Activated T-cell treated with anti-CD3 and anti-CD28 coated beads, Interleukin-2, amount 50 U/mL, for 4 hours (primary cell): ENCODE results near the gene RAMACL. TPM values are rescaled to one million over a fixed set of nuclear protein-coding genes. Genes with fewer than 3 reads are reported as not detected.

Source experiments
- ATAC-seq, 2 donors: fragments of 200-7000 bp; cut with Tn5 transposase; one replicate each; pipeline ENCODE4 v1.10.0; 2021
- DNase-seq: peaks from one replicate; pipeline ENCODE4 v3.0.0-alpha.2; 2020
- H3K27me3 Mint-ChIP-seq: one replicate; pipeline ENCODE4 v1.8.0; 2021; ENCODE audit warnings: low read depth, mixed read lengths
- H3K36me3 Mint-ChIP-seq: one replicate; pipeline ENCODE4 v1.8.0; 2022; ENCODE audit warnings: mixed read lengths; ENCODE audit not compliant: insufficient read depth
- H3K4me1 Mint-ChIP-seq: one replicate; pipeline ENCODE4 v1.8.0; 2021; ENCODE audit warnings: low read depth, mixed read lengths
- H3K4me3 Mint-ChIP-seq: one replicate; pipeline ENCODE4 v1.8.0; 2021; ENCODE audit warnings: mild to moderate bottlenecking, moderate library complexity, mixed read lengths
- H3K9me3 Mint-ChIP-seq: one replicate; pipeline ENCODE4 v1.8.0; 2021; ENCODE audit warnings: mixed read lengths
- total RNA-seq, 3 donors: library from RNA; stranded (reverse); gene quantifications; one replicate each; pipeline ENCODE4 v1.2.1, GENCODE V29; 2021

Gene RAMACL
- total RNA-seq, 3 donors from 2014 or later: 0.15 to 4.6 TPM; not detected in 1

DNA sequence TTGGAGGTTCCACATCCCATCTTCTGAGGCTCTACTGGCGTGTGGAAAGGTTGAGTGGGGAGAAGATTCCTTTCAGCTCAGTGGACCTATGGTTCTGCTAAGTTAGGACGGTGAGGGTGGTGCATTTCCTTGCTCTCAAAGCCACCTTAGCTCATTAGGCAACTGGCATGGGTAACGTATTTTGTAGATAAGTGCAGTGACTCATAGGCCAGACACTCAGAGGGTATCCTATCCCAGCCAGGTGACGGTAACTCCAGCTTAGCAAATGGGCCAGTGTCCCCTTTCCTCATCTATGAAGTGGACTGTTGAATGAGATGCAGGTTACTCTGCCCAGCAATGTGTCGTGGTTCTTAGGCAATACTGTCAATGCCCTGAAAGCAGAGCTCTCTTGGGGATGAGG lies 36.8 kb upstream of the RAMACL start:
- peaks cover 10% of the 10 kb centered on the region for H3K4me1 Mint-ChIP-seq
- peaks cover 4% of the 10 kb centered on the region for H3K36me3 Mint-ChIP-seq
- no peak overlapping the region for H3K4me3 Mint-ChIP-seq
- no peak for ATAC-seq
- H3K27me3 Mint-ChIP-seq: peaks cover 22% of the 10 kb centered on the region
- no peaks in the 10 kb centered on the region for H3K9me3 Mint-ChIP-seq
- DNase-seq: no peak

DNA sequence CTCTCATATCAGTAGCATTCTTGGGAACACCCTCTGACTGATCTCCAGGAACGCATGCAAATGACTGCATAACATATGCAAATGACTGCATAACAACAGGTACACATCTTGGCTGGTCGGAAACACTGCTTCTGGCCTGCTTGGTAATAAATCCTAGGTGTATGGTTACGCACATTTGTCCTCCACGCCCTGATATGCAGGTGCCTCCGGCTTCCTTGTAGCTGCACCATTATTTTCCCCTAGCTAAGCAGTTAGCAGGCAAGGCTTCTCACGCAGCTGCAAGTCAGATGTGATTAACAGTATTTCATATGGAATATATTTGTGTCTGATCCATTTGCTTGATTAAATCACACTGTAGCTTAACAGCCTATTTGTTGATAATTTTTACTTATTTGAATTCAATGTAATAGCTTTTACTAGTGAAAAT lies 34.6 kb upstream of the RAMACL start:
- peaks cover 6% of the 10 kb centered on the region for H3K4me1 Mint-ChIP-seq
- no peak for ATAC-seq

DNA sequence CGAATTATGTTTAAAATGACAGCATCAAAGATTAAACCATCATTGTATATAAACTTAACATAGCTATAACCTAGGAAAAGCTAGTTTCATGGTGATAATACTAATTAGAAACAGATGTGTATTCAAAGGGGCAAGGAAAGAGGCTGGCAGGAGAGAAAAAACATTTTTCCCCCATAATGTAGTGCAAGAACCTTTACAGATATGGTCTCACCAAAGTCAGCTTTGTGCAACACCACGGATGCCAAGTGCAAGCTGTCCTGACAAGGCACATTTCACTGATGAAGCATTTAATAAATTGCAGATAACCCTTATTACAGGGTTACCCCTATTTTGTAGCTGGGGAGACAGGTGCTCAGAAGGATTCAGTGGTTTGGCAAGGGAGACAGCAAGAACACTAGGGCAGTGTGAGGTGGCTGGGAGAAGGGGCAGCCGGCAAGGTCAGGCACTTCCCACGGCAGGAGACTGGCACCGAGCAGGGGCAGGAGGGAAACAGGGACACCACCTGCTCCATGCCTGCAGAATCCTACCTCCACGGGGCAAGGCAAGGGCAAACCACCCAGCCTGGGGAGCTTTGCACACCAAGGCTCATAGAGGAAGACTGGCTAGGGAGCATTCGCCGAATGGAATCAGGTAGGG lies 34.1 kb upstream of the RAMACL start:
- peaks cover 17% of the 10 kb centered on the region for H3K27me3 Mint-ChIP-seq
- H3K4me3 Mint-ChIP-seq: no peak overlapping the region
- ATAC-seq: no peak

More for the DNA sequence above, 34.6 kb upstream of the RAMACL start:
- peaks cover 7% of the 10 kb centered on the region for H3K36me3 Mint-ChIP-seq
- H3K4me3 Mint-ChIP-seq: no peak overlapping the region
- DNase-seq: no peak
- H3K27me3 Mint-ChIP-seq: peaks cover 21% of the 10 kb centered on the region
- no peaks in the 10 kb centered on the region for H3K9me3 Mint-ChIP-seq

DNA sequence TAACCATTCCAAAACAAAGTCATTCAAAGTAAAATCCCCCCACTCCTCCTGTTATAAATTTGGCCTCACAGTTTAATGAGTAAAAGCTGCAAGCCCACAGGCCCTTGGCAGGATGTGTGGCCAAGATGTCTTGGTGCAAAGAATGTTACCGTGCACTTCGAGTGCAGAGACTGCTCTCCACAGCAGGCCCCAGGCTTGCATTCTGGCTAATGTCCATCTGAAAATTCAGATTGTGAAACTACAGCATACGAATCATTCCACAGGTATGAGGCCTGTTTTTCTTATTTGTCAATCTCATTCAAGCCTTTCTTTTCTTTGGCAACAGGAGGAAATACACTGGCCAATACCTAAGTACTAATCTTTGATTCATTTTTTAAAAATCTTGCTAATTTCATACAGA lies 33.4 kb upstream of the RAMACL start:
- H3K4me3 Mint-ChIP-seq: no peak overlapping the region
- ATAC-seq (no peak), DNase-seq (no peak)
- peaks cover 13% of the 10 kb centered on the region for H3K27me3 Mint-ChIP-seq
- no peaks in the 10 kb centered on the region for H3K9me3 Mint-ChIP-seq
- peaks cover 7% of the 10 kb centered on the region for H3K36me3 Mint-ChIP-seq
- H3K4me1 Mint-ChIP-seq: no peaks in the 10 kb centered on the region

More for the DNA sequence above, 34.1 kb upstream of the RAMACL start:
- Mint-ChIP-seq H3K4me1 (peaks cover 1% of the 10 kb centered on the region), H3K36me3 (peaks cover 7% of the 10 kb centered on the region), H3K9me3 (no peaks in the 10 kb centered on the region)
- no peak for DNase-seq

DNA sequence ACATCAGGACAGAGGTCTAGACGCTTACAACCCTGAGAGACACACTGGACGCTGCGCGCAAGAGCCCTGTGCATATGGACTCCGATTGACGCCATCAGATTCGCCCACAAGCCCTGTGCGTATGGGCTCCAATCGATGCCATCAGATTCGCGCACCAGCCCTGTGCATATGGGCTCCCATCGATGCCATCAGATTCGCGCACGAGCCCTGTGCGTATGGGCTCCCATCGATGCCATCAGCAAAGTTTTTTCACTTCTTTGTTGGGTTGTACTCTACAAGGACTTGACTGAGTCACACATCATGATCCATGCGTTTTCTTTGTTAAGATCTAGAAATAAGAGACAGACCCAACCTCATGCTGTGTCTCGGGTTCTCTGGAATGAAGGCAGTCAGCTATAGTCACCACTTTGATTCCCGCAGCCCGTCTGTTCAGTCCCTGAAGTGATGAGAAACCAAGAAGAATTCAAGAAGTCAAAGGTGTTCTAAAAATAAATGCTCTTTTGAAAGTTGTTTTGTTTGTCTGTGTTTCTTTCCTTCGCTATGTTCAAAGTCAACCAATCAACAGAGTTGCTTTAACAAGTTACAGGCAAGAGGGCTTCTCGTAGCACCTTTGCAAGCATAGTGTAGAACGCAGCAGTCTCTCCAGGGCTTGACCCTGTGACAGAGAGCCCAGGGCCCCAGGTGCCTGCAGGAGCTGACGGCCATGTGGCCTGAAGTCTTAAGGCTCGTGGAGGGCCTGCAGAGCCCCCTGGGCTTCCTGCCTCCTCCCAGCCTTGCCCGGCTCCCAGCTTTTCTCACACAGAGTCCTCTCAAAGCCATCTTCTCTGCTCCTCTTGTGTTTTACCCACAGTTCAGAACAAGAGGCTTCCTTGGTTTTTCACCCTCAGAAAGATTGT lies 32.6 kb upstream of the RAMACL start:
- H3K9me3 Mint-ChIP-seq: no peaks in the 10 kb centered on the region

GRCh38 chr6:166618251-166618650 lies 31.8 kb upstream of the RAMACL start:
- peaks cover 8% of the 10 kb centered on the region for H3K27me3 Mint-ChIP-seq
- no peaks in the 10 kb centered on the region for H3K4me1 Mint-ChIP-seq
- no peaks in the 10 kb centered on the region for H3K9me3 Mint-ChIP-seq

More for the DNA sequence above, 32.6 kb upstream of the RAMACL start:
- Mint-ChIP-seq H3K4me1 (no peaks in the 10 kb centered on the region), H3K4me3 (no peak overlapping the region), H3K36me3 (peaks cover 7% of the 10 kb centered on the region), H3K27me3 (peaks cover 10% of the 10 kb centered on the region)
- no peak for ATAC-seq
- no peak for DNase-seq

DNA sequence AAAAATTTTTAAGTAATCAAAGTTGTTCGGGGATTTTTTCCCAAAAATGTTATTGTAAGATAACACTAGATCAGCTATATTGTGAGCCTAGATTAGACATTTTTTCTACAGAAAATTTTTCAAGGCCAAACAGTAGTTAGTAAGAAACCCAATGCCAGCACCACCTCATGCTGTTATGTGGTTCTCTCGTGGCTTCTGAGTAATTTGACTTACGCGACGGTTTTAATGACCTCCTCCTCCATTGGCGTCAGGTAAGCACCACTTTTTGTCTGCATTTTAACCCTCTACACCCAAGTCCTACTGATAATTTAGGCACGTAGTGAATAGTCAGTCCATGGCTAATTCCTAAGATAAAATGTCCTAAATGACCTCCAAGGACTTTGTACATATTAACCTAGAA lies 30.9 kb upstream of the RAMACL start:
- H3K4me1 Mint-ChIP-seq: no peaks in the 10 kb centered on the region
- DNase-seq: no peak
- no peak overlapping the region for H3K4me3 Mint-ChIP-seq
- no peak for ATAC-seq
- H3K36me3 Mint-ChIP-seq: peaks cover 7% of the 10 kb centered on the region
- no peaks in the 10 kb centered on the region for H3K9me3 Mint-ChIP-seq
- H3K27me3 Mint-ChIP-seq: peaks cover 3% of the 10 kb centered on the region

More at GRCh38 chr6:166618251-166618650, 31.8 kb upstream of the RAMACL start:
- H3K4me3 Mint-ChIP-seq: no peak overlapping the region
- DNase-seq (no peak), ATAC-seq (no peak)
- peaks cover 7% of the 10 kb centered on the region for H3K36me3 Mint-ChIP-seq

DNA sequence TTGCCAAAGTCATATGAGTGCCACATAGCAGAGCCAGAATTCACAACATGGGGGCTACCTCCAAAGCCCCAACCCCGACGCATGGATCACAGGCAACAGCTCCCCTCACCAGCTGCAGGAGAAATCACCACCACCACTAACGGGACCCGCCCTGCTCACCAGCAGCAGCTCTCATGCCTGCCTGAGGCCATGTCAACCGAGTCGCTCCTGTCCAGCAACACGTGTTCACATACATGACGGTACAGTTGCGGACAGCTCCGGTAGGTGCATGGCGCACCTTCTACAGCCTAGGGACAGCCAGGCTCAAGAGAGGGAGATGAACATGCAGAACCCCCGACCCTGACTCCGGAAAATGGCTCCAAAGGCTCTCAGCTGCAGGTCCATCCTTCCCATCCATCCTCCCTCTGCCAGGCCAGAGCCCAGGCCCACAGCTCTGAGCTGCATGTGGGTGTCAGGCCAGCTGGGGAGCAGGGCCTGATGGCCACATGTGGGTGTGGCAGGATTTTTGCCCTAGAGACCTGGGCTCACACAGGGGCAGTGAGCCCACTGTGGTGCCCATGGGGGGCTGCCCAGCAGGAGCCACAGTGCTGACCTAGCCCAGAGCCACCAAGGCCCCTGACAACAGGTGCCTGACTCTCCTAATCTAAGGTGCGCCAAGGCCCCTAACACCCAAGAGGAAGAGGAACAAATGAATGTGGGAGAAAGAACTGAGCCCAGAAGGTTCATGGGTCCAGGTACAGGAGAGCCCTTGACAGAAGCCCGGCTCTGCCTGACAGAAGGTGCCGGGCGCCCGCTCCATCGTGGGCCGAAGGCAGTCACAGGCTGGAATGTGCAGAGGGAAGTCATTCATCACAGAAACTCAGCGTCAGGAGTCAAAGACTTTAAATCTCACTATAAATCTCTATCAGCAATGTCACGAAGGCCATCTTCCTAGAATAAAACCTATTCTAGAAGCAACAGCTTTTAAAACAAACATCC lies 30.1 kb upstream of the RAMACL start:
- Mint-ChIP-seq H3K4me1 (no peaks in the 10 kb centered on the region), H3K36me3 (peaks cover 7% of the 10 kb centered on the region), H3K4me3 (no peak overlapping the region), H3K27me3 (no peaks in the 10 kb centered on the region), H3K9me3 (no peaks in the 10 kb centered on the region)
- ATAC-seq (no peak), DNase-seq (no peak)

- H3K36me3 Mint-ChIP-seq: peaks cover 7% of the 10 kb centered on the region
- ATAC-seq: no peak
These were observed 28.7 kb upstream of the RAMACL start for GRCh38 chr6:166615059-166615770.

GRCh38 chr6:166614589-166614988 lies 28.1 kb upstream of the RAMACL start:
- Mint-ChIP-seq H3K4me3 (no peak overlapping the region), H3K4me1 (no peaks in the 10 kb centered on the region), H3K36me3 (peaks cover 7% of the 10 kb centered on the region), H3K9me3 (no peaks in the 10 kb centered on the region), H3K27me3 (no peaks in the 10 kb centered on the region)
- no peak for DNase-seq
- no peak for ATAC-seq

More at GRCh38 chr6:166615059-166615770, 28.7 kb upstream of the RAMACL start:
- DNase-seq: no peak
- H3K4me3 Mint-ChIP-seq: no peak overlapping the region
- no peaks in the 10 kb centered on the region for H3K4me1 Mint-ChIP-seq
- no peaks in the 10 kb centered on the region for H3K9me3 Mint-ChIP-seq
- no peaks in the 10 kb centered on the region for H3K27me3 Mint-ChIP-seq

GRCh38 chr6:166614171-166614583 lies 27.7 kb upstream of the RAMACL start:
- H3K36me3 Mint-ChIP-seq: peaks cover 7% of the 10 kb centered on the region
- no peak overlapping the region for H3K4me3 Mint-ChIP-seq
- no peaks in the 10 kb centered on the region for H3K27me3 Mint-ChIP-seq
- no peak for DNase-seq
- ATAC-seq: no peak
- H3K4me1 Mint-ChIP-seq: no peaks in the 10 kb centered on the region
- no peaks in the 10 kb centered on the region for H3K9me3 Mint-ChIP-seq

GRCh38 chr6:166613027-166613426 lies 26.5 kb upstream of the RAMACL start:
- Mint-ChIP-seq H3K4me1 (no peaks in the 10 kb centered on the region), H3K4me3 (no peak overlapping the region), H3K27me3 (no peaks in the 10 kb centered on the region), H3K36me3 (no peaks in the 10 kb centered on the region), H3K9me3 (no peaks in the 10 kb centered on the region)
- ATAC-seq (no peak), DNase-seq (no peak)

- Mint-ChIP-seq H3K27me3 (no peaks in the 10 kb centered on the region), H3K9me3 (no peaks in the 10 kb centered on the region), H3K4me3 (no peak overlapping the region), H3K4me1 (no peaks in the 10 kb centered on the region), H3K36me3 (no peaks in the 10 kb centered on the region)
- ATAC-seq (no peak), DNase-seq (no peak)
These were observed 26.0 kb upstream of the RAMACL start for GRCh38 chr6:166612471-166612881.
